GM12873 (cell line): ENCODE measurements around the gene BARX2.

Experiments
- CTCF ChIP-seq: IDR thresholded peaks from 2 replicates; pipeline ENCODE4 v1.5.1; 2012; ENCODE audit warnings: low read depth, mild to moderate bottlenecking, moderate library complexity, low read length, control low read depth; ENCODE audit not compliant: insufficient read depth; ENCODE audit errors: missing control alignments

Gene BARX2

GRCh38 chr11:129376658-129377341 lies 1.2 kb downstream of the BARX2 start:
- no peak for TF ChIP-seq CTCF

GRCh38 chr11:129377739-129378138 lies 2.1 kb downstream of the BARX2 start:
- TF ChIP-seq CTCF = no peak

GRCh38 chr11:129380413-129380812 lies 4.8 kb downstream of the BARX2 start:
- TF ChIP-seq CTCF = no peak

- TF ChIP-seq CTCF = no peak
These were observed 6.9 kb downstream of the BARX2 start for GRCh38 chr11:129382583-129382982.

- no peak for TF ChIP-seq CTCF
These were observed 7.4 kb downstream of the BARX2 start for GRCh38 chr11:129383060-129383459.

GRCh38 chr11:129383502-129383901 lies 7.9 kb downstream of the BARX2 start:
- TF ChIP-seq CTCF = no peak

- no peak for TF ChIP-seq CTCF
These were observed 8.8 kb downstream of the BARX2 start for GRCh38 chr11:129384415-129384814.
